HFFc6 (cell line): ENCODE measurements around the gene ADGRL3. TPM values are rescaled to one million over a fixed set of nuclear protein-coding genes. Genes with fewer than 3 reads are reported as not detected.

ENCODE experiments used
- DNase-seq: peaks from one replicate; pipeline ENCODE4 v3.0.0-alpha.2; 2018
- H3K27ac Mint-ChIP-seq: 2 replicates; pipeline ENCODE4 v1.8.0; 2020; ENCODE audit warnings: mild to moderate bottlenecking, mixed read lengths
- H3K27me3 Mint-ChIP-seq: 2 replicates; pipeline ENCODE4 v1.8.0; 2021; ENCODE audit warnings: mild to moderate bottlenecking, moderate library complexity, mixed read lengths; ENCODE audit not compliant: insufficient read depth
- H3K36me3 Mint-ChIP-seq: 2 replicates; pipeline ENCODE4 v1.8.0; 2021; ENCODE audit warnings: low read depth, mixed read lengths
- H3K4me1 Mint-ChIP-seq: 2 replicates; pipeline ENCODE4 v1.8.0; 2020; ENCODE audit warnings: low read depth, mixed read lengths
- H3K4me3 Mint-ChIP-seq: 2 replicates; pipeline ENCODE4 v1.8.0; 2020; ENCODE audit warnings: mild to moderate bottlenecking, moderate library complexity, mixed read lengths
- H3K9me3 Mint-ChIP-seq: 2 replicates; pipeline ENCODE4 v1.8.0; 2020; ENCODE audit warnings: mild to moderate bottlenecking, mixed read lengths
- total RNA-seq, 6 experiments: library from RNA; stranded (reverse); fragmentation: NEBNext Ultra II Directional; extraction: Animal tissue kit (Norgen Biotek cat#: 25700); gene quantifications; 2 replicates in 1 of 6; 3 replicates in 5 of 6; pipeline ENCODE4 v1.2.3, GENCODE V29; 2021
- TF ChIP-seq, protein P1 (sequence below): fragments of 200-600 bp; sonication (generic); IDR thresholded peaks from 2 replicates; pipeline ENCODE4 v1.5.0; 2021; ENCODE audit warnings: antibody characterized with exemption, mild to moderate bottlenecking

The ADGRL3 gene
- total RNA-seq, 6 experiments from 2014 or later: not detected

GRCh38 chr4:61543976-61544375 is 343.9 kb downstream of the ADGRL3 start:
- Mint-ChIP-seq H3K27ac (no peak overlapping the region), H3K4me3 (no peak overlapping the region), H3K9me3 (peaks cover 35% of the 10 kb centered on the region), H3K27me3 (no peaks in the 10 kb centered on the region), H3K4me1 (no peaks in the 10 kb centered on the region), H3K36me3 (no peaks in the 10 kb centered on the region)
- TF ChIP-seq, protein P1, sequence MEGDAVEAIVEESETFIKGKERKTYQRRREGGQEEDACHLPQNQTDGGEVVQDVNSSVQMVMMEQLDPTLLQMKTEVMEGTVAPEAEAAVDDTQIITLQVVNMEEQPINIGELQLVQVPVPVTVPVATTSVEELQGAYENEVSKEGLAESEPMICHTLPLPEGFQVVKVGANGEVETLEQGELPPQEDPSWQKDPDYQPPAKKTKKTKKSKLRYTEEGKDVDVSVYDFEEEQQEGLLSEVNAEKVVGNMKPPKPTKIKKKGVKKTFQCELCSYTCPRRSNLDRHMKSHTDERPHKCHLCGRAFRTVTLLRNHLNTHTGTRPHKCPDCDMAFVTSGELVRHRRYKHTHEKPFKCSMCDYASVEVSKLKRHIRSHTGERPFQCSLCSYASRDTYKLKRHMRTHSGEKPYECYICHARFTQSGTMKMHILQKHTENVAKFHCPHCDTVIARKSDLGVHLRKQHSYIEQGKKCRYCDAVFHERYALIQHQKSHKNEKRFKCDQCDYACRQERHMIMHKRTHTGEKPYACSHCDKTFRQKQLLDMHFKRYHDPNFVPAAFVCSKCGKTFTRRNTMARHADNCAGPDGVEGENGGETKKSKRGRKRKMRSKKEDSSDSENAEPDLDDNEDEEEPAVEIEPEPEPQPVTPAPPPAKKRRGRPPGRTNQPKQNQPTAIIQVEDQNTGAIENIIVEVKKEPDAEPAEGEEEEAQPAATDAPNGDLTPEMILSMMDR: no peak
- DNase-seq: no peak

- Mint-ChIP-seq H3K4me3 (no peak overlapping the region), H3K27me3 (no peaks in the 10 kb centered on the region), H3K27ac (no peak overlapping the region), H3K9me3 (peaks cover 25% of the 10 kb centered on the region), H3K4me1 (no peaks in the 10 kb centered on the region), H3K36me3 (no peaks in the 10 kb centered on the region)
- TF ChIP-seq, protein P1: no peak
- DNase-seq: no peak
Measured at GRCh38 chr4:61545902-61546480, 345.9 kb downstream of the ADGRL3 start.

GRCh38 chr4:61549336-61549735 is 349.2 kb downstream of the ADGRL3 start:
- Mint-ChIP-seq H3K27me3 (no peaks in the 10 kb centered on the region), H3K9me3 (peaks cover 15% of the 10 kb centered on the region), H3K27ac (no peak overlapping the region), H3K4me3 (no peak overlapping the region), H3K4me1 (no peaks in the 10 kb centered on the region), H3K36me3 (no peaks in the 10 kb centered on the region)
- no peak for DNase-seq
- TF ChIP-seq, protein P1: no peak

DNA sequence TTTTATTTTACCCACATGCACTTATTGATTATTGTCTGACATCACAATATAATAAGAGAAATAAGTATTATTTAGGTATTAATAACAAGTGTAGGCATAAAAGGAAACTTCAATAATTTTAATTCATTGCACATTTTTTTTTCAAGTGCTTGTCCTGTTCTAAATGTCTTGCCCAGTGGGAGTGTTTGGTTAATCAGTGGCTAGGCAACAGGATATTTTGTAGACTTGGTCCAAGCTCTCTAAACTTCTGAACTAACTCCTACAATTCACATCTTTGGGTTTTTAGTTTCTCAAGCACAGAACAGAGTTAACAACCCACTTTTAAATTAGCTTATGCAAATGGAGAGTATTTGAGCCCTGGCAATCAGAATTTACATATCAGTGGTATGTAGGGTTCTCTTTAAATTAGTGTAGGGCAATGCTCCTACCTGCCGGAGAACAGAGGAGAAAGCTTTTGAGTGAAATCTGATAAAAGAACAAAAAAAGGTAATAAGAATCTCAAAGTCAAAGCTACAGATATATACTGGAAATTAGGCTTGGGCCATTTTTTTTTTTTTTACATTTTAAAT is 353.5 kb downstream of the ADGRL3 start:
- H3K4me3 Mint-ChIP-seq: no peak overlapping the region

GRCh38 chr4:61555789-61556188 is 355.7 kb downstream of the ADGRL3 start:
- H3K36me3 Mint-ChIP-seq: no peaks in the 10 kb centered on the region
- no peaks in the 10 kb centered on the region for H3K27me3 Mint-ChIP-seq
- peaks cover 6% of the 10 kb centered on the region for H3K9me3 Mint-ChIP-seq
- no peaks in the 10 kb centered on the region for H3K4me1 Mint-ChIP-seq
- DNase-seq: no peak
- H3K27ac Mint-ChIP-seq: no peak overlapping the region
- TF ChIP-seq, protein P1: no peak
- H3K4me3 Mint-ChIP-seq: no peak overlapping the region

More for the DNA sequence above, 353.5 kb downstream of the ADGRL3 start:
- Mint-ChIP-seq H3K9me3 (peaks cover 6% of the 10 kb centered on the region), H3K27me3 (no peaks in the 10 kb centered on the region), H3K36me3 (no peaks in the 10 kb centered on the region), H3K27ac (no peak overlapping the region), H3K4me1 (no peaks in the 10 kb centered on the region)
- TF ChIP-seq, protein P1: no peak
- no peak for DNase-seq
